Measurements from ENCODE around the gene C1QTNF6. TPM values are rescaled to one million over a fixed set of nuclear protein-coding genes. Genes with fewer than 3 reads are reported as not detected.
A peak's percentile ranks its signal among the peaks of the same experiment; 100 is the strongest.

The C1QTNF6 gene
- total RNA-seq, 1 donor from 2014 or later: 3.3 TPM

DNA sequence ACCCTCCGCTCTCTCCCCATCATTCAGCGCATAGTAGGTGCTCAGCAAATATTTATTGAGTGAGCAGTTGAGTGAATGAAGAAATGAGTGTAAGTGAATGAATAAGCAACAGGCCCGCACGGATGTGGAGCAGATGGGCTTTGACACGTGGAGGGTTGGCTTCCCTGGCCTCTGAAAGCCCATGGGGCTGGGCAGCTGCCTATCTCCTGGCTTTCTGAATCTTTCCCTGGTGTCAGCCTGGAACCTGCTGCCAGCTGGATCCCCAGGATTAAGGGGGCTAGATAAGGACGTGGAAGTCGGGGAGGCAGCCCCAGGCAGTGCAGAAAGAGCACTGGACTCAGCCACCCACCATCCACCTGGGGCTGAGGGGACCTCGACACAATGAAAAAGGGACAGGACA lies 50.9 kb downstream of the C1QTNF6 start:
- DNase-seq: peak; percentile 73
- peaks cover 17% of the 10 kb centered on the region for H3K4me1 Mint-ChIP-seq (ENCODE audit: low read depth, unreplicated experiment)
- H3K27me3 Mint-ChIP-seq (ENCODE audit: unreplicated experiment): peaks cover 12% of the 10 kb centered on the region
- no peaks in the 10 kb centered on the region for H3K36me3 Mint-ChIP-seq (ENCODE audit: unreplicated experiment)
- peaks cover 7% of the 10 kb centered on the region for H3K9me3 Mint-ChIP-seq (ENCODE audit: unreplicated experiment)
- TF ChIP-seq, protein P1, sequence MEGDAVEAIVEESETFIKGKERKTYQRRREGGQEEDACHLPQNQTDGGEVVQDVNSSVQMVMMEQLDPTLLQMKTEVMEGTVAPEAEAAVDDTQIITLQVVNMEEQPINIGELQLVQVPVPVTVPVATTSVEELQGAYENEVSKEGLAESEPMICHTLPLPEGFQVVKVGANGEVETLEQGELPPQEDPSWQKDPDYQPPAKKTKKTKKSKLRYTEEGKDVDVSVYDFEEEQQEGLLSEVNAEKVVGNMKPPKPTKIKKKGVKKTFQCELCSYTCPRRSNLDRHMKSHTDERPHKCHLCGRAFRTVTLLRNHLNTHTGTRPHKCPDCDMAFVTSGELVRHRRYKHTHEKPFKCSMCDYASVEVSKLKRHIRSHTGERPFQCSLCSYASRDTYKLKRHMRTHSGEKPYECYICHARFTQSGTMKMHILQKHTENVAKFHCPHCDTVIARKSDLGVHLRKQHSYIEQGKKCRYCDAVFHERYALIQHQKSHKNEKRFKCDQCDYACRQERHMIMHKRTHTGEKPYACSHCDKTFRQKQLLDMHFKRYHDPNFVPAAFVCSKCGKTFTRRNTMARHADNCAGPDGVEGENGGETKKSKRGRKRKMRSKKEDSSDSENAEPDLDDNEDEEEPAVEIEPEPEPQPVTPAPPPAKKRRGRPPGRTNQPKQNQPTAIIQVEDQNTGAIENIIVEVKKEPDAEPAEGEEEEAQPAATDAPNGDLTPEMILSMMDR (IDR thresholded peaks at IDR 0.05; ENCODE audit: partially characterized antibody, unreplicated experiment): no peak
- H3K4me3 Mint-ChIP-seq (ENCODE audit: unreplicated experiment): no peak overlapping the region
- H3K27ac Mint-ChIP-seq (ENCODE audit: unreplicated experiment): peak overlapping the region; percentile 49

DNA sequence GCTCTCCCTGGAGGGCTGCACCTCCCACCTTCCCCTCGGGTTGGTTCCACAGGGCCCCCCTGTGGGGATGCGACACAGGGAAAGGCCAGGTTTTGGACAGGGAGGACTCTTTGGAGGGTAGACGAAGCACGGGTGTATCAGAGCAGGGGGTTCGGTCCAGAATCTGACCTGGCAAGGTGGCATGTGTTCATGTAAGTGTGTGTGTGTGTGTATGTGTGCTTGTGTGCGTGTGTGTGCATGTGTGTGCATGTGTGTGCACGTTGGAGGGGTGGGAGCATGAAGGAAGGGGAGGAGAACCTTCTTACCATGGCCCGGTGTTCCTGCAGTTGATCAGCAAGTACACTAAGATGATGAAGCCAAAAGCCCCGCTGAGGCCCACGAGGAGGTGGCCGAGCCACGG lies 53.0 kb downstream of the C1QTNF6 start:
- Mint-ChIP-seq H3K4me1 (ENCODE audit: low read depth, unreplicated experiment) (peaks cover 17% of the 10 kb centered on the region), H3K36me3 (ENCODE audit: unreplicated experiment) (no peaks in the 10 kb centered on the region), H3K27ac (ENCODE audit: unreplicated experiment) (no peak overlapping the region), H3K4me3 (ENCODE audit: unreplicated experiment) (no peak overlapping the region), H3K27me3 (ENCODE audit: unreplicated experiment) (peaks cover 14% of the 10 kb centered on the region), H3K9me3 (ENCODE audit: unreplicated experiment) (peaks cover 7% of the 10 kb centered on the region)
- no peak for DNase-seq
- TF ChIP-seq, protein P1 (IDR thresholded peaks at IDR 0.05; ENCODE audit: partially characterized antibody, unreplicated experiment): no peak

DNA sequence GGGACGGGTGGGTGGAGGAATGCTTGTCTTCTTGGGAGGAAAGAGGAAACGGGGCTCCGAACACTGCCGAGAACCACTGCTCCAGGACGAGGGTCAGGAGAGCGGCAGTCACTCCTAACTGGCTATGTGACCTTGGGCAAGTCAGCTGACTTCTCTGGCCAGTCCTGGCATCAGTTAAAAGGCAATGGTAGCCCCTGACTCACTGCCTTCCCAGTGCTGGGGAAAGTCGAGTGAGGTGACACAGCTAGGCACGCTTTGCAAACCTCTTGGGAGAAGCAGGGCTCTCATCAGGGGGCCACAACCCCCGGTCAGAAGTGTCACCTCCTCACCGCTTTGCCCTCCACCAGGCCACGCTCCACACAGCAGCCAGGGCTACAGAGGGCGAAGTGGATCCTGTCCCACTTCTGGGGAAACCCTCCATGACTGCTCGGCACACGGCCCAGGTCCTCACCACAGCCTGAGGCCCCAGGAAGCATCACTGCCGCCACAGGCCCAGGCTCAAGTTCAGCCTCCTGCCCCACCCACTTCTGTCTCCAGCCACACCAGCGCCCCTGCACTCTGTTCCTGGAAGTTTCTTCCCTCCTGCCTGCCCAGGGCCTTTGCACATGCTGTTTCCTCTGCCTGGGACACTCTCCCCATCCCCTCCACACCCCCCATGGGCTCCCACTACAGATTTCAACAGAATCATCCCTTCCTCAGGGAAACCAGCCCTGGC lies 54.6 kb downstream of the C1QTNF6 start:
- Mint-ChIP-seq H3K4me1 (ENCODE audit: low read depth, unreplicated experiment) (peaks cover 21% of the 10 kb centered on the region), H3K4me3 (ENCODE audit: unreplicated experiment) (no peak overlapping the region), H3K27ac (ENCODE audit: unreplicated experiment) (no peak overlapping the region), H3K27me3 (ENCODE audit: unreplicated experiment) (peaks cover 12% of the 10 kb centered on the region), H3K9me3 (ENCODE audit: unreplicated experiment) (peaks cover 5% of the 10 kb centered on the region), H3K36me3 (ENCODE audit: unreplicated experiment) (no peaks in the 10 kb centered on the region)
- no peak for DNase-seq
- TF ChIP-seq, protein P1 (IDR thresholded peaks at IDR 0.05; ENCODE audit: partially characterized antibody, unreplicated experiment): no peak

DNA sequence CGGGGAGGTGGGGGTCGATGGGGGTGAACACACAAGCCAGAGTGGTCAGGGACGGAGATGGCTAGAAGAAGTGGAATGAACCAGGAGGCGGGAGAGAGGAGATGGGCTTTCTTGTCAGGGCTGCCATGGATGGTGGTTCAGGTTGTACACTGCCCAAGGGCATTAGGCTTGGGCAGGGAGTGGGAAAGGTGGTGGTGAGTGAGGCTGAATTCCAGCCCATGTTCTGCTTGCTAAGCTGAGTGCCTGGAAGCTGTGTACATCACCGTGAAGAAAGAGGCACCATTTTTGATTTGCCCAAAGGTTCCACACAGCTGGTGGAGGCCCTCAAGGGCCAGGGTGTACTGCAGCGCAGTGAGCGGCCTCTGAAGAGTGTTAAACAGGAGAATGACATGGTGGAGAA lies 55.3 kb downstream of the C1QTNF6 start:
- peaks cover 18% of the 10 kb centered on the region for H3K4me1 Mint-ChIP-seq (ENCODE audit: low read depth, unreplicated experiment)
- no peak overlapping the region for H3K4me3 Mint-ChIP-seq (ENCODE audit: unreplicated experiment)
- H3K27ac Mint-ChIP-seq (ENCODE audit: unreplicated experiment): no peak overlapping the region

More for the DNA sequence above, 55.3 kb downstream of the C1QTNF6 start:
- Mint-ChIP-seq H3K9me3 (ENCODE audit: unreplicated experiment) (peaks cover 2% of the 10 kb centered on the region), H3K27me3 (ENCODE audit: unreplicated experiment) (peaks cover 10% of the 10 kb centered on the region), H3K36me3 (ENCODE audit: unreplicated experiment) (no peaks in the 10 kb centered on the region)
- DNase-seq: no peak
- TF ChIP-seq, protein P1 (IDR thresholded peaks at IDR 0.05; ENCODE audit: partially characterized antibody, unreplicated experiment): no peak

Other genes with a start within 250 kb of the C1QTNF6 start
- 10.4 TPM for gene TST, start 168.8 kb downstream of the C1QTNF6 start, total RNA-seq (ENCODE audit: unreplicated experiment)
- 58.8 TPM for gene MPST, start 168.5 kb downstream of the C1QTNF6 start, total RNA-seq (ENCODE audit: unreplicated experiment)
- gene KCTD17, start 136.5 kb downstream of the C1QTNF6 start, total RNA-seq (ENCODE audit: unreplicated experiment): 137 TPM
- gene TMPRSS6, start 78.5 kb downstream of the C1QTNF6 start, total RNA-seq (ENCODE audit: unreplicated experiment): 0.12 TPM
- gene IL2RB, start 38.3 kb downstream of the C1QTNF6 start, total RNA-seq (ENCODE audit: unreplicated experiment): not detected
- not detected for gene SSTR3, start 24.2 kb upstream of the C1QTNF6 start, total RNA-seq (ENCODE audit: unreplicated experiment)
- gene RAC2, start 56.0 kb upstream of the C1QTNF6 start, total RNA-seq (ENCODE audit: unreplicated experiment): not detected
- gene CYTH4, start 94.3 kb upstream of the C1QTNF6 start, total RNA-seq (ENCODE audit: unreplicated experiment): not detected
- 7.3 TPM for gene ELFN2, start 239.2 kb upstream of the C1QTNF6 start, total RNA-seq (ENCODE audit: unreplicated experiment)

Measured in glutamatergic neuron (in vitro differentiated cells).